K562 (cell line): Measurements from ENCODE around the gene VHLL. TPM values are rescaled to one million over a fixed set of nuclear protein-coding genes. Genes with fewer than 3 reads are reported as not detected.

Experiments used
- CEBPG ChIP-seq, 3 experiments: fragments of 200-800 bp in 1 of 3; sonication (Bioruptor generic) in 1 of 3; sonication (generic) in 1 of 3; formaldehyde crosslinking in 1 of 3; IDR thresholded peaks in 2 of 3; conservative IDR thresholded peaks in 1 of 3; 2 replicates each; pipeline versions ENCODE4 v1.6.1 to v1.8.0; 2016 to 2022; ENCODE audit warnings: missing compliant biosample characterization in 2 of 3, missing genetic modification characterization in 2 of 3, mild to moderate bottlenecking in 1 of 3, missing genetic modification reagents in 1 of 3
- CREB1 ChIP-seq, 2 experiments: sonication (generic) in 1 of 2; formaldehyde crosslinking in 1 of 2; IDR thresholded peaks; 2 replicates each; pipeline versions ENCODE4 v1.6.1 to v1.8.0; 2012 to 2022; ENCODE audit warnings: inconsistent platforms in 1 of 2, mild to moderate bottlenecking in 1 of 2, missing genetic modification reagents in 1 of 2, moderate library complexity in 1 of 2
- CREM ChIP-seq: IDR thresholded peaks from 2 replicates; pipeline ENCODE4 v1.6.1; 2014; ENCODE audit warnings: antibody characterized with exemption, low read depth
- GABPA ChIP-seq: fragments of 200-800 bp; sonication (Bioruptor generic); conservative IDR thresholded peaks from 2 replicates; pipeline ENCODE4 v1.6.1; 2016; ENCODE audit warnings: low read depth, missing genetic modification characterization, missing compliant biosample characterization
- KDM2B ChIP-seq: fragments of 250-450 bp; sonication (Bioruptor Pico); IDR thresholded peaks from 2 replicates; pipeline ENCODE4 v1.8.0; 2021; ENCODE audit warnings: mild to moderate bottlenecking, moderate library complexity
- PHF20 ChIP-seq: fragments of 450-650 bp; IDR thresholded peaks from 2 replicates; pipeline ENCODE4 v1.6.1; 2018; ENCODE audit not compliant: partially characterized antibody
- STAT5A ChIP-seq: IDR thresholded peaks from 2 replicates; pipeline ENCODE4 v1.6.1; 2012; ENCODE audit warnings: low read length, inconsistent platforms, borderline replicate concordance
- ZNF79 ChIP-seq: fragments of 250-450 bp; sonication (Bioruptor Pico); IDR thresholded peaks from 2 replicates; pipeline ENCODE4 v1.4.0; 2020; ENCODE audit warnings: low read depth, mild to moderate bottlenecking, moderate library complexity
- polyA plus RNA-seq, 8 experiments: library from polyadenylated mRNA; depleted of rRNA in 4 of 8; stranded (reverse) in 5 of 8; unstranded in 3 of 8; fragments of >200 nt; fragmentation: Nextera tagmentation in 2 of 8; fragmentation: Illumina TruSeq in 1 of 8; extraction: Ambion mirVana in 2 of 8; extraction: Trizol in 1 of 8; gene quantifications; 2 replicates each; pipeline versions ENCODE4 v1.2.1 to v1.2.3, GENCODE V29; 2011 to 2014; ENCODE audit warnings: inconsistent platforms in 1 of 8, missing spikeins in 1 of 8
- total RNA-seq, 7 experiments: library from RNA; depleted of rRNA in 6 of 7; stranded (reverse); fragments of >200 nt in 6 of 7; fragmentation: Illumina TruSeq in 2 of 7; extraction: Trizol in 2 of 7; gene quantifications; 2 replicates each; pipeline versions ENCODE4 v1.2.1 to v1.2.3, GENCODE V29; 2011 to 2021; ENCODE audit warnings: low replicate concordance in 1 of 7
- TF ChIP-seq, protein P1 (sequence below), 2 experiments: fragments of 450-650 bp; IDR thresholded peaks; 2 replicates each; pipeline ENCODE4 v1.6.1; 2016
- TF ChIP-seq, protein P2 (sequence below): sonication (generic); formaldehyde crosslinking; IDR thresholded peaks from 2 replicates; pipeline ENCODE4 v1.9.0; 2022; ENCODE audit warnings: mild to moderate bottlenecking, missing genetic modification reagents
- TF ChIP-seq, protein P3 (sequence below): fragments of 450-650 bp; IDR thresholded peaks from 2 replicates; pipeline ENCODE4 v1.6.1; 2014; ENCODE audit warnings: low read depth, mild to moderate bottlenecking, moderate library complexity, borderline replicate concordance
- TF ChIP-seq, protein P4 (sequence below), 2 experiments: fragments of 450-650 bp in 1 of 2; sonication (generic) in 1 of 2; formaldehyde crosslinking in 1 of 2; IDR thresholded peaks; 2 replicates each; pipeline versions ENCODE4 v1.7.1 to v1.9.0; 2016 to 2022; ENCODE audit warnings: inconsistent platforms in 1 of 2, mild to moderate bottlenecking in 1 of 2, missing genetic modification reagents in 1 of 2

The VHLL gene
- total and polyA plus RNA-seq, 9 of the 15 experiments (the other 6 are each of a cell fraction or from before 2014, with no cell fraction given): not detected

GRCh38 chr1:156338180-156338976 lies 39.3 kb upstream of the VHLL start, which contains the start of the genes CCT3 and TSACC (continued):
- TF ChIP-seq, protein P1, sequence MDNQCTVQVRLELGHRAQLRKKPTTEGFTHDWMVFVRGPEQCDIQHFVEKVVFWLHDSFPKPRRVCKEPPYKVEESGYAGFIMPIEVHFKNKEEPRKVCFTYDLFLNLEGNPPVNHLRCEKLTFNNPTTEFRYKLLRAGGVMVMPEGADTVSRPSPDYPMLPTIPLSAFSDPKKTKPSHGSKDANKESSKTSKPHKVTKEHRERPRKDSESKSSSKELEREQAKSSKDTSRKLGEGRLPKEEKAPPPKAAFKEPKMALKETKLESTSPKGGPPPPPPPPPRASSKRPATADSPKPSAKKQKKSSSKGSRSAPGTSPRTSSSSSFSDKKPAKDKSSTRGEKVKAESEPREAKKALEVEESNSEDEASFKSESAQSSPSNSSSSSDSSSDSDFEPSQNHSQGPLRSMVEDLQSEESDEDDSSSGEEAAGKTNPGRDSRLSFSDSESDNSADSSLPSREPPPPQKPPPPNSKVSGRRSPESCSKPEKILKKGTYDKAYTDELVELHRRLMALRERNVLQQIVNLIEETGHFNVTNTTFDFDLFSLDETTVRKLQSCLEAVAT (IDR thresholded peaks at IDR 0.05): peak in 1 of 2 experiments; percentile 62; a peak in 2 of 4 replicates
- TF ChIP-seq, protein P2, sequence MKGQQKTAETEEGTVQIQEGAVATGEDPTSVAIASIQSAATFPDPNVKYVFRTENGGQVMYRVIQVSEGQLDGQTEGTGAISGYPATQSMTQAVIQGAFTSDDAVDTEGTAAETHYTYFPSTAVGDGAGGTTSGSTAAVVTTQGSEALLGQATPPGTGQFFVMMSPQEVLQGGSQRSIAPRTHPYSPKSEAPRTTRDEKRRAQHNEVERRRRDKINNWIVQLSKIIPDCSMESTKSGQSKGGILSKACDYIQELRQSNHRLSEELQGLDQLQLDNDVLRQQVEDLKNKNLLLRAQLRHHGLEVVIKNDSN (CRISPR knock-in tag): peak; percentile 78
- TF ChIP-seq CREB1 (IDR thresholded peaks at IDR 0.05) (peak; percentile 75), CREB1 (CRISPR knock-in tag; IDR thresholded peaks at IDR 0.05) (peak; percentile 88; the same call in 1 of the 2 replicates), CREM (peak; percentile 95), CEBPG (CRISPR knock-in tag; IDR thresholded peaks at IDR 0.05) (peak; percentile 25; the same call in 1 of the 2 replicates), CEBPG (tag; conservative IDR thresholded peaks at IDR 0.05 in 1 of 2, IDR thresholded peaks at IDR 0.05 in 1 of 2) (no peak), KDM2B (CRISPR knock-in tag) (0 out of 2 replicates have a peak, but pooled peaks have one; percentile 18), GABPA (tag) (peak; percentile 73), STAT5A (no peak), ZNF79 (CRISPR knock-in tag) (no peak), PHF20 (no peak)
- TF ChIP-seq, protein P3, sequence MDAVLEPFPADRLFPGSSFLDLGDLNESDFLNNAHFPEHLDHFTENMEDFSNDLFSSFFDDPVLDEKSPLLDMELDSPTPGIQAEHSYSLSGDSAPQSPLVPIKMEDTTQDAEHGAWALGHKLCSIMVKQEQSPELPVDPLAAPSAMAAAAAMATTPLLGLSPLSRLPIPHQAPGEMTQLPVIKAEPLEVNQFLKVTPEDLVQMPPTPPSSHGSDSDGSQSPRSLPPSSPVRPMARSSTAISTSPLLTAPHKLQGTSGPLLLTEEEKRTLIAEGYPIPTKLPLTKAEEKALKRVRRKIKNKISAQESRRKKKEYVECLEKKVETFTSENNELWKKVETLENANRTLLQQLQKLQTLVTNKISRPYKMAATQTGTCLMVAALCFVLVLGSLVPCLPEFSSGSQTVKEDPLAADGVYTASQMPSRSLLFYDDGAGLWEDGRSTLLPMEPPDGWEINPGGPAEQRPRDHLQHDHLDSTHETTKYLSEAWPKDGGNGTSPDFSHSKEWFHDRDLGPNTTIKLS: peak; percentile 82
- TF ChIP-seq, protein P4, sequence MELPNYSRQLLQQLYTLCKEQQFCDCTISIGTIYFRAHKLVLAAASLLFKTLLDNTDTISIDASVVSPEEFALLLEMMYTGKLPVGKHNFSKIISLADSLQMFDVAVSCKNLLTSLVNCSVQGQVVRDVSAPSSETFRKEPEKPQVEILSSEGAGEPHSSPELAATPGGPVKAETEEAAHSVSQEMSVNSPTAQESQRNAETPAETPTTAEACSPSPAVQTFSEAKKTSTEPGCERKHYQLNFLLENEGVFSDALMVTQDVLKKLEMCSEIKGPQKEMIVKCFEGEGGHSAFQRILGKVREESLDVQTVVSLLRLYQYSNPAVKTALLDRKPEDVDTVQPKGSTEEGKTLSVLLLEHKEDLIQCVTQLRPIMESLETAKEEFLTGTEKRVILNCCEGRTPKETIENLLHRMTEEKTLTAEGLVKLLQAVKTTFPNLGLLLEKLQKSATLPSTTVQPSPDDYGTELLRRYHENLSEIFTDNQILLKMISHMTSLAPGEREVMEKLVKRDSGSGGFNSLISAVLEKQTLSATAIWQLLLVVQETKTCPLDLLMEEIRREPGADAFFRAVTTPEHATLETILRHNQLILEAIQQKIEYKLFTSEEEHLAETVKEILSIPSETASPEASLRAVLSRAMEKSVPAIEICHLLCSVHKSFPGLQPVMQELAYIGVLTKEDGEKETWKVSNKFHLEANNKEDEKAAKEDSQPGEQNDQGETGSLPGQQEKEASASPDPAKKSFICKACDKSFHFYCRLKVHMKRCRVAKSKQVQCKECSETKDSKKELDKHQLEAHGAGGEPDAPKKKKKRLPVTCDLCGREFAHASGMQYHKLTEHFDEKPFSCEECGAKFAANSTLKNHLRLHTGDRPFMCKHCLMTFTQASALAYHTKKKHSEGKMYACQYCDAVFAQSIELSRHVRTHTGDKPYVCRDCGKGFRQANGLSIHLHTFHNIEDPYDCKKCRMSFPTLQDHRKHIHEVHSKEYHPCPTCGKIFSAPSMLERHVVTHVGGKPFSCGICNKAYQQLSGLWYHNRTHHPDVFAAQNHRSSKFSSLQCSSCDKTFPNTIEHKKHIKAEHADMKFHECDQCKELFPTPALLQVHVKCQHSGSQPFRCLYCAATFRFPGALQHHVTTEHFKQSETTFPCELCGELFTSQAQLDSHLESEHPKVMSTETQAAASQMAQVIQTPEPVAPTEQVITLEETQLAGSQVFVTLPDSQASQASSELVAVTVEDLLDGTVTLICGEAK (IDR thresholded peaks at IDR 0.05): peak; percentile 52
- TF ChIP-seq, protein P4 (CRISPR knock-in tag; IDR thresholded peaks at IDR 0.05): no peak
